KOPT-K1 (cell line): ENCODE data around the gene TMEM109.

Experiments
- H3K27ac ChIP-seq: fragments of 200-600 bp; sonication (generic); 2 replicates; pipeline ENCODE4 v1.5.1; 2016; ENCODE audit warnings: antibody characterized with exemption, mild to moderate bottlenecking, low read depth, low read length; ENCODE audit not compliant: poor library complexity, severe bottlenecking
- H3K36me3 ChIP-seq: fragments of 200-600 bp; sonication (generic); 2 replicates; pipeline ENCODE4 v1.5.1; 2017; ENCODE audit warnings: antibody characterized with exemption, mild to moderate bottlenecking, low read length, moderate library complexity; ENCODE audit not compliant: insufficient read depth
- H3K9me3 ChIP-seq: fragments of 200-600 bp; sonication (generic); 2 replicates; pipeline ENCODE4 v1.5.1; 2017; ENCODE audit warnings: antibody characterized with exemption, low read length, mild to moderate bottlenecking; ENCODE audit not compliant: insufficient read depth, poor library complexity, severe bottlenecking

Gene TMEM109

GRCh38 chr11:60914633-60915247 is 782 bp downstream of the TMEM109 start:
- H3K9me3 ChIP-seq, result no peaks in the 10 kb centered on the region
- H3K27ac ChIP-seq, result peak overlapping the region; percentile 81
- H3K36me3 ChIP-seq, result peaks cover 34% of the 10 kb centered on the region

- H3K36me3 ChIP-seq, result peaks cover 41% of the 10 kb centered on the region
- no peaks in the 10 kb centered on the region for H3K9me3 ChIP-seq
- H3K27ac ChIP-seq, result peak overlapping the region; percentile 81
Observed at GRCh38 chr11:60915248-60915914, 1.4 kb downstream of the TMEM109 start.

DNA sequence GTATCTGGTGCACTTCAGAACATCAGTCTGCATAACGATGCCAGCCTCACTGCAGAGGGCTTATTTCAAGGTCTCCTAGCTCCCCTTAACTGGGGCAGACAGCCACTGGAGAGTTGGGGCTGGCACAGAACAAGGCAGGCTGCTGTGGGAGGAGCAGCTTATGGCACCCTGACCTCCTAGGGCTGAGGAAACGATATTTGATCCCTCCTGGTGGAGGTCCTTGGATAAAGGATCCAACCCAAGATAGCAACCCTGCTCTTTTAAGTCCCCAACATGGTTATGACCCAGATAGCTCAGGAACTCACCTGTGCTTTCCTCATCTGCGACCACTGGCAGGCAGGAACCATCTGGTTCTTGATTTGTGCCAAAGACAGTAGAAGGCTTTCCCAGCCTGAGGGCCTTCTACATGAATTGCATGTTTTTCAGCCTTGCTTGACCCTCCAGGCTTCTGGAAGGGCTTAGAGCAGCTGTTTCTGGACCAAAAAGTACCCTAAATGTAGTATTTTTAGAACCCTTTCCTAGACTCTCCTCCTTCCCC is 2.8 kb downstream of the TMEM109 start:
- Histone ChIP-seq H3K9me3 (no peaks in the 10 kb centered on the region), H3K27ac (no peak overlapping the region), H3K36me3 (peaks cover 54% of the 10 kb centered on the region)

- Histone ChIP-seq H3K27ac (no peak overlapping the region), H3K36me3 (peaks cover 60% of the 10 kb centered on the region), H3K9me3 (no peaks in the 10 kb centered on the region)
Observed at GRCh38 chr11:60917267-60917666, 3.3 kb downstream of the TMEM109 start.

DNA sequence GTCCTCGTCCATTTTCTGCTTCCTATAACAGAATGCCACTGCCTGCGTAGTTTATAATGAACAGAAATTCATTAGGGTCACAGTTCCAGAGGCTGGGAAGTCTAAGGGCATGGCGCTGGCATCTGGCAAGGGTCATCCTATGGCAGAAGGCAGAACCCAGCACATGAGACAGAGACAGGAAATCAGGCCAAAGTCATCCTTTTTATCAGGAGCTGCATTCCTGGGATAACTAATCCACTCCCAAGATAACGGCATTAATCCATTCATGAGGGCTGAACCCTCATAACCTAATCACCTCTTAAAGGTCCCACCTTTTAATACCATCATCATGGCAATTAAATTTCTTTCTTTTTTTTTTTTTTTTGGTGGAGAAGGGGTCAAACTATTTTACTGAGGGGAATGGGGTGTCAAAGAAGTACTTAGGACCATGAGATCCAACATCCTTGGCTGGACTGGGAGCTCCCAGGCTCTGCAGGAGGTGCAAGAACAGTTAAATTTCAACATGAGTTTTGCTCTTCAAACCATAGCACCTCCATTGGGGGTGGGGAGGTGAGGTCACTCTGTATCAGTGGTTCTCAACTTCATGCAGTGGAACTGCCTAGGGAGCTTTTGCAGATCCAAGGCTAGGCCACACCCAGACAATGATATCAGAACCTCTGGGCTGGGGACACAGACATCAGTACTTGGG is 4.4 kb downstream of the TMEM109 start:
- H3K9me3 ChIP-seq, result no peaks in the 10 kb centered on the region
- H3K27ac ChIP-seq, result no peak overlapping the region
- H3K36me3 ChIP-seq, result peaks cover 71% of the 10 kb centered on the region

GRCh38 chr11:60918939-60919265 is 4.9 kb downstream of the TMEM109 start:
- Histone ChIP-seq H3K36me3 (peaks cover 74% of the 10 kb centered on the region), H3K9me3 (no peaks in the 10 kb centered on the region), H3K27ac (no peak overlapping the region)

GRCh38 chr11:60919320-60919719 is 5.4 kb downstream of the TMEM109 start:
- Histone ChIP-seq H3K27ac (no peak overlapping the region), H3K9me3 (no peaks in the 10 kb centered on the region), H3K36me3 (peaks cover 74% of the 10 kb centered on the region)

DNA sequence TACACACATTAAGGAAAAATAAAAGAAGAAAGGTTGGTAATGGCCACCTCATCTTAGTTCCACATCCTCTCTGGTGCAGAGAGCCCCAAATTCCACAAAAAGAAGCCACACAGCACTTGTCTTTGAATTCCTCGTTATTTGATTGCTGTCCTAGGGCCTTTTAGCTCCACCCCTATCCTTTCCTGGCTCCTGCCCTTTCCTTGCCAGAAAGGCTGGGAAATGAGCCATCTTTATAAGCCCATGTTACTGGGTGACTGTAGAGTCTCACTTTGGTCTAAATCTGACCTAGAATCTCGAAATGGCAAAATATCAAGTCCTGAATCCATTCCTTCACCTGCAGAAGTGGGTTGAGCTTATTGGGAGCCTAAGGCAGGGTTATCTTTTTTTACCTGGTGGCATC is 6.0 kb downstream of the TMEM109 start:
- Histone ChIP-seq H3K27ac (no peak overlapping the region), H3K36me3 (peaks cover 74% of the 10 kb centered on the region), H3K9me3 (no peaks in the 10 kb centered on the region)

DNA sequence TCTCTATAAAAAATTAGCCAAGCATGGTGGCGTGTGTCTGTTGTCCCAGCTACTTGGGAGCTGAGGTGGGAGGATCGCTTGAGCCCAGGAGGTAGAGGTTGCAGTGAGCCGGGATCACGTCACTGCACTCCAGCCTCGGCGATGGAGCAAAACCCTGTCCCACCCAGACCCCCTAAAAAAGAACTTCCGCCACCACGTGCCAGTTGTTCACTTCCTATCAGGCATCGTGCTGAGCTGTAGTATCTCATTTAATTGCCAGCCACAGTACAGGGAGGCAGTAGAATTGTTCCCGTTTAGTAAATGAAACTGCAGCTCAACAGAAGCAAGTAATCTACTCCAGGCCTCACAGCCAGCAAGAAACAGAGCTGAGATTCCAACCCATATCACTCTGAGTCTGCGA is 7.3 kb downstream of the TMEM109 start:
- peaks cover 74% of the 10 kb centered on the region for H3K36me3 ChIP-seq
- no peaks in the 10 kb centered on the region for H3K9me3 ChIP-seq
- no peak overlapping the region for H3K27ac ChIP-seq

DNA sequence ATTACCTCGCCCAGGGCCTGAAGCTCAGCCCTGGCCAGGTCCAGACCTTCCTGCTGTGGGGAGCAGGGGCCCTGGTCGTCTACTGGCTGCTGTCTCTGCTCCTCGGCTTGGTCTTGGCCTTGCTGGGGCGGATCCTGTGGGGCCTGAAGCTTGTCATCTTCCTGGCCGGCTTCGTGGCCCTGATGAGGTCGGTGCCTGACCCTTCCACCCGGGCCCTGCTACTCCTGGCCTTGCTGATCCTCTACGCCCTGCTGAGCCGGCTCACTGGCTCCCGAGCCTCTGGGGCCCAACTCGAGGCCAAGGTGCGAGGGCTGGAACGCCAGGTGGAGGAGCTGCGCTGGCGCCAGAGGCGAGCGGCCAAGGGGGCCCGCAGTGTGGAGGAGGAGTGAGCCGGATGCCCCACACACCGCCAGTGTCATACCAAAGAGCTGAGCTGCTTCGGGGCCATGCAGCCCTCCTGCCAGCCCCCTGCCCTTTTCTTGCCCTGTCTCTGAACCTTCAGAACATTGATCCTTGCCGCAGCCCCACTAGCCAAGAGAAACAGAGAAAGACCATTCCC is 7.9 kb downstream of the TMEM109 start:
- H3K36me3 ChIP-seq, result peaks cover 68% of the 10 kb centered on the region
- H3K9me3 ChIP-seq, result no peaks in the 10 kb centered on the region
- H3K27ac ChIP-seq, result no peak overlapping the region

DNA sequence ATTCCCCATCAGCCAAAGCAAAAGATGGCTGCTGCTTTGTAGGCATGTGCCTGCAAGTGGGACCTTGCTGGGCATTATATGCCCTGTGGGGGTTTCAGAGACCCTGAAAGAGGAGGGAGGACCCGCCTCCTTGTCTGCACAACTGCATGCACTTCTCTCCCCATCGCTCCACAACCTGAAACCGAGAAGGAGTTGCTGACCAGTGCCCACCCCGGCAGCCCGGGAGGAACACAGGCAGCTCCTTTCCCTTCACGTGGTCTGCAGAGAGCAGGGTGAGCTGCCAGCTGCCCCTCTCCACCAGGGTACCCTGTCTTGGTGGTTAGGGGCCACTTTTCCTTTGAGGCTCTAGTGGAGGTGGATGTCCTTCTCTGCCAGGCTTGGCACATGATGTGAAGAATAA is 8.9 kb downstream of the TMEM109 start:
- no peak overlapping the region for H3K27ac ChIP-seq
- peaks cover 58% of the 10 kb centered on the region for H3K36me3 ChIP-seq
- no peaks in the 10 kb centered on the region for H3K9me3 ChIP-seq

DNA sequence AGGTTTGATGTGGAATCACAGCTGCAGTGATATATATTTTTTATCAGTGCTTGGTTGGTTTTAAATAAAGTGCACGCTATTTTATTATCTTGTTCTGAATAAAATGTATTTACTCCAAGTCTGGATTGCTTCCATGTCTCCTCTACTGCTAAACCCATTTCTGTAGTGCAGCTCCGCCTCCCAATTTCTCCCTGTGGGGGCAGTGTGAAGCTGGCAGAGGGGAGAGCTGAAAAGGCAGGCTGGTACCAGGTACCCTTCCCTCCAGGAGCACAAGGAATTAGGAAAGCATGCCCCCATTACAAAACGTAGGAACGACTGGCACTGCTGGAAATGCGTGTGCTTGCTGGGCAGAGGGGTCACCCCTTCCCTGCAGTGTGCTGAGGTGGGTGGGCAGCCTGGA is 9.4 kb downstream of the TMEM109 start:
- Histone ChIP-seq H3K27ac (no peak overlapping the region), H3K9me3 (no peaks in the 10 kb centered on the region), H3K36me3 (peaks cover 54% of the 10 kb centered on the region)

DNA sequence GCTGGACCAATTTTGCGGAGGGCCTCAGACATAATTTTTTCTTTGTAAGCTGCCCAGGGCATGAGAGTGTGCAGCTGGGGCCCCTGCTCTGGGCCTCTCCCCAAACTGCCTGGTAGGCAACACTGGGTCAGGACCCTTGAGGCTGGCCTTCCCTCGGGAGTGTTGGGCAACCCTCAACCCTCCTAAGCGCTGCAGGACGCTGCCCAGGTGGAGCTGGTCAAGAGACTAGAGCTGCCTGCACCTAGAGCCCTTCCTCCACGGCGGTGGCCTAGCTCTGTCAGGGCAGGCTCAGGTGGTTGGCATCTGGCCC is 9.8 kb downstream of the TMEM109 start:
- H3K36me3 ChIP-seq, result peaks cover 49% of the 10 kb centered on the region
- no peaks in the 10 kb centered on the region for H3K9me3 ChIP-seq
- no peak overlapping the region for H3K27ac ChIP-seq

DNA sequence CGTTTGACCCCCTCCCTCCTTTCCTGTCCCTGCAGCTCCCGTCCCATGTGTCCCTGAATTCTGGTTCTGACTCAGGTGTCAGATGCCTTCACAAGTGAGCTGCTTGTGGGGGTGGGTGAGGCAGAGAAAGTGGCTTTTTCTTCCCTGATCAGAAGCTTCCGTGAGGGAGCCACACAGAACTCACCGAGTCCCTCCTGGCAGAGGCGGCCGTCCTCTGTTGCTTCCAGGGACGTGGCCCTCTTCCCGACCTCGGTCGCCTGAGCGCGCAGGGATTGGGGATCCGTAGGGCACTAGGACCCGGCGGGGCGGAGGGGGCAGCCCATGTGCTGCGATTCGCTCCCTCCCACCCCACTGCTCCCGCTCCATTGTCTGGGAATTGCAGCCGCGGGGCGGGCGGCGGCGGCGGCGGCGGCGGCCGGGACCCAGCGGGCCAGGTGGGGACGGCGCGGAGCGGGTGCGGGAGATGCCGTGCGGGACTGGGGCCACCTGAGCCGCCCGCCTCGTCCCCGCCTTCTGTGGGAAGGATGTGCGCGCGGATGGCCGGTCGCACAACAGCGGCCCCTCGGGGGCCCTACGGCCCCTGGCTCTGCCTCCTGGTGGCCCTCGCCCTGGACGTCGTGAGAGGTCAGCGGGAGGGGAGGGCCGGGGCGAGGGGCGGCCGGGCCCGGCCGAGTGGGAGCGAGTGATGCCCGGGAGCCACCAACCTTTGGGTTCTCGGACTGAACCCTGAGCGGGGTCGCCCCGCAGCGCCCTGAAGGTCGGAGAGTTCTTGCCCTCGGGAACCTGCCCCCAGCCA is 10.3 kb downstream of the TMEM109 start, which contains the start of gene TMEM132A:
Gene TMEM132A, plus strand, starts transcription at position 351 of the 796 bp plus-strand sequence. Its CDS starts 174 bp downstream, at position 525.
- Histone ChIP-seq H3K9me3 (no peaks in the 10 kb centered on the region), H3K27ac (no peak within 1 kb of the TSS), H3K36me3 (peaks cover 44% of the 10 kb centered on the region)
